HepG2 (cell line): ENCODE results near the gene ANKZF1. TPM values are rescaled to one million over a fixed set of nuclear protein-coding genes. Genes with fewer than 3 reads are reported as not detected.

ENCODE experiments used
- BRD4 ChIP-seq: sonication (generic); formaldehyde crosslinking; IDR thresholded peaks from 2 replicates; pipeline ENCODE4 v1.4.0; 2020; ENCODE audit warnings: missing genetic modification reagents
- ELF4 ChIP-seq: sonication (generic); formaldehyde crosslinking; IDR thresholded peaks from 2 replicates; pipeline ENCODE4 v1.5.0; 2020; ENCODE audit warnings: missing genetic modification reagents, mild to moderate bottlenecking, moderate library complexity, borderline replicate concordance
- GTF2F1 ChIP-seq: fragments of 150-350 bp; IDR thresholded peaks from 2 replicates; pipeline ENCODE4 v1.6.1; 2014; ENCODE audit warnings: low read length
- MEIS1 ChIP-seq: sonication (generic); formaldehyde crosslinking; IDR thresholded peaks from 2 replicates; pipeline ENCODE4 v1.9.0; 2021; ENCODE audit warnings: mild to moderate bottlenecking, missing genetic modification reagents, moderate library complexity, borderline replicate concordance
- NCOR1 ChIP-seq: fragments of 200-600 bp; sonication (generic); IDR thresholded peaks from 2 replicates; pipeline ENCODE4 v1.7.0; 2017; ENCODE audit warnings: antibody characterized with exemption, low read length, borderline replicate concordance
- NFATC3 ChIP-seq: sonication (generic); formaldehyde crosslinking; IDR thresholded peaks from 2 replicates; pipeline ENCODE4 v1.5.1; 2020; ENCODE audit warnings: mild to moderate bottlenecking, missing genetic modification reagents
- NFRKB ChIP-seq: fragments of 450-650 bp; IDR thresholded peaks from 2 replicates; pipeline ENCODE4 v1.6.1; 2017
- NRL ChIP-seq: sonication (generic); formaldehyde crosslinking; IDR thresholded peaks from 2 replicates; pipeline ENCODE4 v1.5.0; 2020; ENCODE audit warnings: missing genetic modification reagents, mild to moderate bottlenecking, moderate library complexity, borderline replicate concordance
- ONECUT2 ChIP-seq: sonication (generic); formaldehyde crosslinking; IDR thresholded peaks from 2 replicates; pipeline ENCODE4 v1.4.0; 2020; ENCODE audit warnings: missing genetic modification reagents
- PITX1 ChIP-seq: sonication (generic); formaldehyde crosslinking; IDR thresholded peaks from 2 replicates; pipeline ENCODE4 v1.5.1; 2020; ENCODE audit warnings: mild to moderate bottlenecking, missing genetic modification reagents
- PTBP1 ChIP-seq: fragments of 200-400 bp; formaldehyde crosslinking; IDR thresholded peaks from 2 replicates; pipeline ENCODE4 v1.6.1; 2018; ENCODE audit warnings: low read length, low read depth; ENCODE audit not compliant: poor library complexity, severe bottlenecking
- RARG ChIP-seq: sonication (generic); formaldehyde crosslinking; IDR thresholded peaks from 2 replicates; pipeline ENCODE4 v1.4.0; 2020; ENCODE audit warnings: low read depth, mild to moderate bottlenecking, missing genetic modification reagents
- SPEN ChIP-seq: sonication (generic); formaldehyde crosslinking; IDR thresholded peaks from 2 replicates; pipeline ENCODE4 v1.5.1; 2020; ENCODE audit warnings: low read depth, mild to moderate bottlenecking, missing genetic modification reagents
- SRSF4 ChIP-seq: fragments of 200-400 bp; formaldehyde crosslinking; IDR thresholded peaks from one replicate; pipeline ENCODE4 v1.6.1; 2018; ENCODE audit warnings: mild to moderate bottlenecking, low read depth, low read length, moderate library complexity; ENCODE audit not compliant: poor library complexity, severe bottlenecking
- TP53 ChIP-seq: sonication (generic); formaldehyde crosslinking; conservative IDR thresholded peaks from 2 replicates; pipeline ENCODE4 v1.4.0; 2020; ENCODE audit warnings: missing genetic modification reagents
- ZFP37 ChIP-seq: sonication (generic); formaldehyde crosslinking; IDR thresholded peaks from 2 replicates; pipeline ENCODE4 v1.4.0; 2020; ENCODE audit warnings: missing genetic modification reagents, borderline replicate concordance
- ZNF552 ChIP-seq: sonication (generic); formaldehyde crosslinking; IDR thresholded peaks from 2 replicates; pipeline ENCODE4 v1.9.0; 2022; ENCODE audit warnings: missing genetic modification reagents, mild to moderate bottlenecking, borderline replicate concordance
- ZNF572 ChIP-seq: sonication (generic); formaldehyde crosslinking; IDR thresholded peaks from 2 replicates; pipeline ENCODE4 v1.5.1; 2020; ENCODE audit warnings: mild to moderate bottlenecking, missing genetic modification reagents
- ZNF660 ChIP-seq: sonication (generic); formaldehyde crosslinking; IDR thresholded peaks from 2 replicates; pipeline ENCODE4 v1.5.1; 2020; ENCODE audit warnings: mild to moderate bottlenecking, low read depth, missing genetic modification reagents, borderline replicate concordance
- polyA plus RNA-seq, 8 experiments: library from polyadenylated mRNA; depleted of rRNA in 3 of 8; stranded (reverse) in 7 of 8; unstranded in 1 of 8; fragments of >200 nt; fragmentation: Illumina TruSeq in 4 of 8; extraction: Trizol in 4 of 8; gene quantifications; 2 replicates each; pipeline versions ENCODE4 v1.2.1 to v1.2.3, GENCODE V29; 2011 to 2016; ENCODE audit warnings: low read depth in 4 of 8, missing spikeins in 1 of 8, mixed read lengths in 1 of 8; ENCODE audit not compliant: insufficient read depth in 1 of 8
- total RNA-seq, 5 experiments: library from RNA; depleted of rRNA; stranded (reverse); fragments of >200 nt; fragmentation: Illumina TruSeq; extraction: Trizol; gene quantifications; 2 replicates each; pipeline ENCODE4 v1.2.3, GENCODE V29; 2016; ENCODE audit warnings: low read depth in 1 of 5
- TF ChIP-seq, protein P1 (sequence below): sonication (generic); formaldehyde crosslinking; IDR thresholded peaks from 2 replicates; pipeline ENCODE4 v1.8.1; 2023; ENCODE audit warnings: missing genetic modification reagents, inconsistent platforms, borderline replicate concordance
- TF ChIP-seq, protein P2 (sequence below): IDR thresholded peaks from 2 replicates; pipeline ENCODE4 v1.4.0; 2020; ENCODE audit warnings: mild to moderate bottlenecking, missing genetic modification reagents
- TF ChIP-seq, protein P3 (sequence below): sonication (generic); formaldehyde crosslinking; IDR thresholded peaks from 2 replicates; pipeline ENCODE4 v1.4.0; 2020; ENCODE audit warnings: missing genetic modification reagents
- TF ChIP-seq, protein P4 (sequence below): sonication (generic); formaldehyde crosslinking; IDR thresholded peaks from 2 replicates; pipeline ENCODE4 v1.5.1; 2020; ENCODE audit warnings: missing genetic modification reagents, mild to moderate bottlenecking, borderline replicate concordance

The ANKZF1 gene
- total and polyA plus RNA-seq, 2 of the 13 experiments (the other 11 are each of a cell fraction or from before 2014, with no cell fraction given): 25.3 to 128 TPM

DNA sequence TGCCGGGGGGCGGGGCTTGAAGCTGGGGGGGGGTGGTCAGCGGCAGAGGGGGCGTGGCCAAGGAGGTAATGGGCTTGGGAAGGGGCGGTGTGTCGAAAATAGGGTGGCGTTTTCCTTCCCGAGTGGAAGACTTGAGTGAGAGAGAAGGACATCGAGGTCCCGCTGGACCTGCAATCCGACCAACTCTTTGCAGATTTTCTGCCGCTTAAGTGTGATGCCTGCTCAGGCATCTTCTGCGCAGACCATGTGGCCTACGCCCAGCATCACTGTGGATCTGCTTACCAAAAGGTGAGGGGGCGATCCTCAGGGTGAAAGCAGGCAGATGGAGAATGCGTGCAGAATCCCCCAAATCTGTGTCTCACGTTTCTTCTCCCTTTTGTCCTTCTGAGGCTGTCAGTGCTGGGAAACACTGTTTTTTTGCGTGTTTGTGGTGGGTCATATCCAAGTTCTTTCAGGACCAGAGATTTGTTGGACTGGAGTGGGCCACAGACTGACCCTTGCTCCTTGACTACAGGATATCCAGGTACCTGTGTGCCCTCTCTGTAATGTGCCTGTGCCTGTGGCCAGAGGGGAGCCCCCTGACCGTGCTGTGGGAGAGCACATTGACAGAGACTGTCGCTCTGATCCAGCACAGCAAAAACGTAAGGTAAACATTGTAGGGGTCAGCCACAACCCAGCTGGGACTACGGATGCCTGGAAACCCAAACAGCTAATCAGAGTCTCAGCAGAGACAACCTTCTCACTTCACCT, 22.3 kb upstream of the ANKZF1 start (continued):
- TF ChIP-seq NFATC3 (CRISPR knock-in tag): 0 out of 2 replicates have a peak, but pooled peaks have one; percentile 9
- TF ChIP-seq TP53 (CRISPR knock-in tag): no peak
- TF ChIP-seq, protein P1, sequence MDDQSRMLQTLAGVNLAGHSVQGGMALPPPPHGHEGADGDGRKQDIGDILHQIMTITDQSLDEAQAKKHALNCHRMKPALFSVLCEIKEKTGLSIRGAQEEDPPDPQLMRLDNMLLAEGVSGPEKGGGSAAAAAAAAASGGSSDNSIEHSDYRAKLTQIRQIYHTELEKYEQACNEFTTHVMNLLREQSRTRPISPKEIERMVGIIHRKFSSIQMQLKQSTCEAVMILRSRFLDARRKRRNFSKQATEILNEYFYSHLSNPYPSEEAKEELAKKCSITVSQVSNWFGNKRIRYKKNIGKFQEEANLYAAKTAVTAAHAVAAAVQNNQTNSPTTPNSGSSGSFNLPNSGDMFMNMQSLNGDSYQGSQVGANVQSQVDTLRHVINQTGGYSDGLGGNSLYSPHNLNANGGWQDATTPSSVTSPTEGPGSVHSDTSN (CRISPR knock-in tag): no peak
- no peak for TF ChIP-seq RARG (CRISPR knock-in tag)
- TF ChIP-seq ONECUT2 (CRISPR knock-in tag): no peak
- TF ChIP-seq NCOR1: no peak
- TF ChIP-seq MEIS1 (CRISPR knock-in tag): no peak; the same call in 1 of the 2 replicates
- no peak for TF ChIP-seq NFRKB
- TF ChIP-seq ELF4 (CRISPR knock-in tag): no peak
- TF ChIP-seq, protein P2, sequence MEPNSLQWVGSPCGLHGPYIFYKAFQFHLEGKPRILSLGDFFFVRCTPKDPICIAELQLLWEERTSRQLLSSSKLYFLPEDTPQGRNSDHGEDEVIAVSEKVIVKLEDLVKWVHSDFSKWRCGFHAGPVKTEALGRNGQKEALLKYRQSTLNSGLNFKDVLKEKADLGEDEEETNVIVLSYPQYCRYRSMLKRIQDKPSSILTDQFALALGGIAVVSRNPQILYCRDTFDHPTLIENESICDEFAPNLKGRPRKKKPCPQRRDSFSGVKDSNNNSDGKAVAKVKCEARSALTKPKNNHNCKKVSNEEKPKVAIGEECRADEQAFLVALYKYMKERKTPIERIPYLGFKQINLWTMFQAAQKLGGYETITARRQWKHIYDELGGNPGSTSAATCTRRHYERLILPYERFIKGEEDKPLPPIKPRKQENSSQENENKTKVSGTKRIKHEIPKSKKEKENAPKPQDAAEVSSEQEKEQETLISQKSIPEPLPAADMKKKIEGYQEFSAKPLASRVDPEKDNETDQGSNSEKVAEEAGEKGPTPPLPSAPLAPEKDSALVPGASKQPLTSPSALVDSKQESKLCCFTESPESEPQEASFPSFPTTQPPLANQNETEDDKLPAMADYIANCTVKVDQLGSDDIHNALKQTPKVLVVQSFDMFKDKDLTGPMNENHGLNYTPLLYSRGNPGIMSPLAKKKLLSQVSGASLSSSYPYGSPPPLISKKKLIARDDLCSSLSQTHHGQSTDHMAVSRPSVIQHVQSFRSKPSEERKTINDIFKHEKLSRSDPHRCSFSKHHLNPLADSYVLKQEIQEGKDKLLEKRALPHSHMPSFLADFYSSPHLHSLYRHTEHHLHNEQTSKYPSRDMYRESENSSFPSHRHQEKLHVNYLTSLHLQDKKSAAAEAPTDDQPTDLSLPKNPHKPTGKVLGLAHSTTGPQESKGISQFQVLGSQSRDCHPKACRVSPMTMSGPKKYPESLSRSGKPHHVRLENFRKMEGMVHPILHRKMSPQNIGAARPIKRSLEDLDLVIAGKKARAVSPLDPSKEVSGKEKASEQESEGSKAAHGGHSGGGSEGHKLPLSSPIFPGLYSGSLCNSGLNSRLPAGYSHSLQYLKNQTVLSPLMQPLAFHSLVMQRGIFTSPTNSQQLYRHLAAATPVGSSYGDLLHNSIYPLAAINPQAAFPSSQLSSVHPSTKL (CRISPR knock-in tag): no peak
- peak; percentile 93; the same call in 1 of the 2 replicates for TF ChIP-seq ZNF572 (CRISPR knock-in tag)
- no peak for TF ChIP-seq BRD4 (CRISPR knock-in tag)
- TF ChIP-seq NRL (CRISPR knock-in tag): peak; percentile 37; the same call in 1 of the 2 replicates
- TF ChIP-seq SPEN (CRISPR knock-in tag): no peak
- TF ChIP-seq, protein P3, sequence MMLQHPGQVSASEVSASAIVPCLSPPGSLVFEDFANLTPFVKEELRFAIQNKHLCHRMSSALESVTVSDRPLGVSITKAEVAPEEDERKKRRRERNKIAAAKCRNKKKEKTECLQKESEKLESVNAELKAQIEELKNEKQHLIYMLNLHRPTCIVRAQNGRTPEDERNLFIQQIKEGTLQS (CRISPR knock-in tag): no peak
- TF ChIP-seq PTBP1: no peak
- TF ChIP-seq PITX1 (CRISPR knock-in tag): no peak; the same call in 1 of the 2 replicates
- TF ChIP-seq GTF2F1: no peak
- no peak for TF ChIP-seq ZNF552 (CRISPR knock-in tag)
- no peak for TF ChIP-seq SRSF4
- no peak for TF ChIP-seq ZNF660 (CRISPR knock-in tag)
- TF ChIP-seq ZFP37 (CRISPR knock-in tag): no peak; the same call in 1 of the 2 replicates
- TF ChIP-seq, protein P4, sequence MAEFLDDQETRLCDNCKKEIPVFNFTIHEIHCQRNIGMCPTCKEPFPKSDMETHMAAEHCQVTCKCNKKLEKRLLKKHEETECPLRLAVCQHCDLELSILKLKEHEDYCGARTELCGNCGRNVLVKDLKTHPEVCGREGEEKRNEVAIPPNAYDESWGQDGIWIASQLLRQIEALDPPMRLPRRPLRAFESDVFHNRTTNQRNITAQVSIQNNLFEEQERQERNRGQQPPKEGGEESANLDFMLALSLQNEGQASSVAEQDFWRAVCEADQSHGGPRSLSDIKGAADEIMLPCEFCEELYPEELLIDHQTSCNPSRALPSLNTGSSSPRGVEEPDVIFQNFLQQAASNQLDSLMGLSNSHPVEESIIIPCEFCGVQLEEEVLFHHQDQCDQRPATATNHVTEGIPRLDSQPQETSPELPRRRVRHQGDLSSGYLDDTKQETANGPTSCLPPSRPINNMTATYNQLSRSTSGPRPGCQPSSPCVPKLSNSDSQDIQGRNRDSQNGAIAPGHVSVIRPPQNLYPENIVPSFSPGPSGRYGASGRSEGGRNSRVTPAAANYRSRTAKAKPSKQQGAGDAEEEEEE (CRISPR knock-in tag): no peak
